GM21786 (cell line): ENCODE results near the gene PELI3.

Source experiments
- ATAC-seq: cut with Tn5 transposase; IDR thresholded peaks from one replicate; pipeline ENCODE4 v1.9.1; 2021; ENCODE audit not compliant: unreplicated experiment

PELI3 gene

DNA sequence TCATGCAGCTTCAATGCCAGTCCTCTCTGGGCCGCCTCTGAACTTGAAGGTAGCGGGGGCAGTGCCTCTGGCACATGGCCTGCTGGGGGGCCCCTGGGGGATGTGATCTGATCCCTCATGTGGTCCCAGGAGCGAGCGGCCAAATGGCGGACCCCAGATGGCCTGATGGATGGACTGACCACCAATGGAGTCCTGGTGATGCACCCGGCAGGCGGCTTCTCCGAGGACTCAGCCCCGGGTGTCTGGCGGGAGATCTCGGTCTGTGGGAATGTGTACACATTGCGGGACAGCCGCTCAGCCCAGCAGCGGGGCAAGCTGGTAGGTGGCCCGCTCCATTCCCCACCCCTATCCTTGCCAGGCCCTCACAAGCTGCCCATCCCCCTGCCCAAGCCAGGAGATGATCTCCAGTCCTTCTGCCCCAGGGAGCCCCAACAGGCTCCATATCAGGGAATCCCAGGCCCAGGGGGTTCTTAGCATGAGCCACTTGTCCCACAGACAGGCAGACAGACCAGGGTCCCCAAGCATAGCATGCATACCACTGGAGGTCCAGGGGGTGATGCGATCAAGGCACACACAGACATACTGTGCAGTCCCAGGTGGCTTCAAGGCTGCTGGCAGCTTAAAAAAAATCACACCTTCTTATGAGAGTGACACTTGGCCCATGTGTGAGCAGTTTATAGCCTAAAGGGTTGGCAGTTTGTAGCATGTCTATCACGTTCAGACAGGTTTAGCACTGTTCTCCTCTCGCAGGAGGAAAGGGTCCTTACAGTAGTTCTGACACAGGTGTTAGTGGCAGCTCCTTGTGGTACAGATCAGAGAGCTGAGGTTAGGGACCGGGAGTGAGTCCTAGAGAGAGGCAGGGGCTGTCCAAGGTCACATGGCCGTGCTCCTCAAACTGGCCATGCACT is 7.2 kb downstream of the PELI3 start:
- no peak for ATAC-seq

DNA sequence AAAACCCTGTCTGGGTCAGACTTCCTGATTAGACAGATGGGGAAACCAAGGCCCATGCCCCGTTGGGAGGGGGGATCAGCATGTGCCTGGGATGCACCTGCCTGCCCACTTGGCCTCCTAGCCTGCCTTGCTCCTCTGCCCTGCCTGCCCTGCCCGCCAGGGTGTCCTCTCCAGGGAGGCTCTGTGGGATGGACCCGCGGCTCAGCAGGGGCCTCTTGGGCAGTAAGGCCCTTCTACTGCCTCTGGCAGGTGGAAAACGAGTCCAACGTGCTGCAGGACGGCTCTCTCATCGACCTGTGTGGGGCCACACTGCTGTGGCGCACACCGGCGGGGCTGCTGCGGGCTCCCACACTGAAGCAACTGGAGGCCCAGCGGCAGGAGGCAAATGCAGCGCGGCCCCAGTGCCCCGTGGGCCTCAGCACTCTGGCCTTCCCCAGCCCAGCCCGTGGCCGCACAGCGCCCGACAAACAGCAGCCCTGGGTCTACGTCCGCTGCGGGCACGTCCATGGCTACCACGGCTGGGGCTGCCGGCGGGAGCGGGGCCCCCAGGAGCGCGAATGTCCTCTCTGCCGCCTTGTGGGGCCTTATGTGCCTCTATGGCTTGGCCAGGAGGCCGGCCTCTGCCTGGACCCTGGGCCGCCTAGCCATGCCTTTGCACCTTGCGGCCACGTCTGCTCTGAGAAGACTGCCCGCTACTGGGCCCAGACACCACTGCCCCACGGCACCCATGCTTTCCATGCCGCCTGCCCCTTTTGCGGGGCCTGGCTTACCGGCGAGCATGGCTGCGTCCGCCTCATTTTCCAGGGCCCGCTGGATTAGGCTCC is 8.9 kb downstream of the PELI3 start:
- ATAC-seq = no peak

DNA sequence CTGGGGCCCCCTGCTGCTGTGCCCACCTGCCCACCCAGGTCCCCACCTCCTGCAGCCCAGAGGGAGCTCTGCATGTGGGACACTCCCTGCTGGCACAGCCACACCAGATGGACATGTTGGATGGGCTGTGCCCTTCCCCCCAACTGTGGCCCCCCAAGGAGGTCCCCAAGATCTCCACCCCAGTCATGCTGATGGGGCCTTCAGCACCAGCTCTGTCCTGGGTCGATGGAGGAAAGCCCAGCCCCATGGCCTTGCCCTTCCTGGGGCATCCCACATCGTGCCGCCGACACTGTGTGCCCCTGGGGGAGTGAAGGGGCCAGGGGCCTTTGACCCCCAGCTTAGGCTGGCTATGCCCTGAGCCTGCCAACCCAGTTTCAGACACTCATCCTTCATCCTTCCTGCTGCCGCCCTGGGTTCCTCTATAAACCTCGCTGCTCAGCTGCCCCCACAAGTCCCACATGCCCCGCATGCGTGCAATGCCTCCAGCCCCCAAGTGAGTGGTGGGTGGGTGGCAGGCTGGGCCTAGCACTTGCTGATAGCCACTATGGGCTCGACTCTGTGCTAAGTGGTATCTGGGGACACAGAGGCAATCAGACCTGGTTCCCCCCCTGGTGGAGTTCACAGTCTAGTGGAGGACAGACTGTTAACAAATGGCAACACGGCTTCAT is 9.6 kb downstream of the PELI3 start:
- ATAC-seq = no peak

DNA sequence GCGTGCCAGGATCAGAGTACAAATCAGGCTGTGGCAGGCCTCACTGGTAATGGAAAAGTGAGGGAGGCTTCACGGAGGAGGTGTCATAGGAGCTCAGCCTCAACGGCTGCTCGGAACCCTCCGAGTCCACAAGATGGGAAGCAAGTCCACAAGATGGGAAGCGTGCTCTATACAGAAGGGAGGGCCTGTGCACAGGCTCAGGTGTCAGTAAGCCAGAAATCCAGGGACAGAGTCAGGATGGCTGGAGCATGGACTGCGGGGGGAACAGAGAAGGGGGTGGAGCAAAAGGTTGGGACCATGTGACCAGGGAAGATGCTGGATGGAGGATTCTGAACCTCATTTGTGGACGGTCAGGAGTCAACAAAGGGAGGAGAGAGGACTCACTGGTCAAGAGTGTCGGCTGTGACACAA is 10.1 kb downstream of the PELI3 start:
- no peak for ATAC-seq

DNA sequence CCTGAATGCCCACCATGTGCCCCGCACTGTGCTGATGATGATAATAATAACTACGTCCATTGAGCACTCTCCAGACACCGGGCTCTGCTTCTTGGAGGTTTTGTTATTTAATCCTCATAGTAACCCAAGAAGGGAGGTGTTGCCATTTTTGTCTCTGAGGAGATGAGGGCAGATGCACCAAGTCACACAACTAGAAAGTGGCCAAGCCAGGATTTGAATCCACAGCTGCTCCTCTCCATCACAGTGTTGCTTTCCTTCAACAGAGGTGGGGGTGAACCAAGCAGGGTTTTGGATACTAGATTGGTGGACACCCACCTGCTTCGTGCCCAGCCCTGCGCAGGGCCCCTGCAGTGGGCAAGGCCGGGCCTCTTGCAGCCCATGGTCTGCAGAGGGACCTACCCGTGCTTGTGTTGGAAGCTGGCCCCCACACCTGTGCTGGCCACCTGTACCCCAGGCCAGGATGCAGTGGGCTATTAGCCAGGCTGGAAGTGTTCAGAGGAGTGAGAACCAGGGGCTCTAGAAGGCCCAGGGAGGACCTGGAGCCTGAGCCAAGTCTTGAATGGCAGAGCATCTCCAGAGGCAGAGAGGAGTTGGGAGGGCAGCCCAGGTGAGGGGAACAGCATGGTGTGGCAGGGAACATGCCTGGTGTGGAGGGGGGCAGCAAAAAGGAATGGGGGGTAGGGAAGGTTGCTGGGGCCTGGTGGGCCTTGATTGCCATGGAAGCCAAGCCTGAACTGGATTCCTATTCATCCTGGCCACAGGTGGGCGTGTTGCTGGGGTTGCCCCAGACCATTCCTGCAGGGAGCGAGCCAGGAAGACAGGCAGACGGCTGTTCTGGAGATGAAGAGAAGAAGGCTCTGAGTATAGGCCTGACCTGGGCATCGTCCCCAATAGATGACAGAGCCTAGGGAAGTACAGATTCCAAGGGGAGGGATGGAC is 10.8 kb downstream of the PELI3 start:
- no peak for ATAC-seq

DNA sequence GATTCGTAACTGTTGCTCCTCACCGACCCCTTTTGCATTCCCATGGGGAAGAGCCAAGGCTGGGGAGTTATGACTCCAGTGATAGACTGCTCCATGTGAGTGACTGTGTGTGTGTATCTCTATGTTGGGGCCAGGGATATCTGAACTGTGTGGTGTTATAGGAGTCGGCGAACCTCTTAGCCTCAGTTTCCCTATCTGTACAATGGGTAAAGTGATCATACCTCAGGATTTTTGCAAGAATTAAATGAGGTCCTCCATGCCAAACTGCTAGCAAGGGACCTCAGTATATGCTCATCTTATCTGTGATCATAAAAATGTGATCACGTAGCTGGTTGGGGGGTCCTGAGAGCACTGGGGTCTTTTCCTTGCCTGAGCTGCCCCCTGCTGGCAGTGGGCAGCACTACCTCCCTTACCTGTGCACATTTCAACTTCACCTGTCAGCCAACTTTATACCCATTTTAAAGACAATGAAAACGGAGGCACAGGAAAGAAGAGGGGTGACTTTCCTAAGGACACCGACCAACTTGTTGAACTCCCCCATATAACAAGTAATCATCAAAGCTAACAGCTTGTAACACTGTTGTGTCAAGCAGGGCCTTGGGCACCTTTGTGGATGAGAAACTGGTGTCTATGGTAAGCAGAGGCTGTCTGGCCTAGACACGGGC is 12.2 kb downstream of the PELI3 start:
- no peak for ATAC-seq

DNA sequence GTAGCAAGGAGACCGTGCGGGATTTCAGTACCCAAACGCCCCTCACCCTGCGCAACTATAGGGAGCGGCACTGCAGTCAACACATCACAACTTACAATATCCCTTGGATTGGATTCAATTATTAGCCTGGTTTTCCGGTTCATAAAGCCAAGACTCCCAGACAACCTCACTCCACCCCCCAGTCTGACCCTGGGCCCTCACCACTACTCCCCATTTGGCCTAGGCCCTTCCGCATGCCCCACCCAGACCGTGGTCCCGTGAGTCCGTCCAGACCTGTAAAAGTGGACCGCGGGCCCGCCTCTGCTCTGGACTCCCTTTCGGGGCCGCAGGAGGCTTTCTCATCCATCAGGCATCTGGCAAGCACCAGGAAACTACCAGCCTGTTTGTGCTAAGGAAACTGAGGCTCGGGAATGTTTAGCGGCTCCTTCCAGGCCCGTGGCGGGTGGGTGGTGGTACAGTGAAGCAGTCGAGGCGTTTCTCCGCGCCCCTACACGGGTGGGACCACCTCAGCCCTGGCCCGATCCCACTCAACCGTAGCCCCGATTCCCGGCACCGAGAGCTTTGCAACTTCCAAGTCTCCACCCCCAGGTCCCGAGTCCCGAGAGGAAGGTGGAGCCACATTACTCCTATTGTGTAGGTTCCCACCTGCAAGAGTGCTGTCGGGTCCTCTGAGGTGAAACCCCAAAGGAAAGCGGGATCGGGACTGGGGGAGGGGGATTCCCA is 12.8 kb downstream of the PELI3 start:
- ATAC-seq = no peak

DNA sequence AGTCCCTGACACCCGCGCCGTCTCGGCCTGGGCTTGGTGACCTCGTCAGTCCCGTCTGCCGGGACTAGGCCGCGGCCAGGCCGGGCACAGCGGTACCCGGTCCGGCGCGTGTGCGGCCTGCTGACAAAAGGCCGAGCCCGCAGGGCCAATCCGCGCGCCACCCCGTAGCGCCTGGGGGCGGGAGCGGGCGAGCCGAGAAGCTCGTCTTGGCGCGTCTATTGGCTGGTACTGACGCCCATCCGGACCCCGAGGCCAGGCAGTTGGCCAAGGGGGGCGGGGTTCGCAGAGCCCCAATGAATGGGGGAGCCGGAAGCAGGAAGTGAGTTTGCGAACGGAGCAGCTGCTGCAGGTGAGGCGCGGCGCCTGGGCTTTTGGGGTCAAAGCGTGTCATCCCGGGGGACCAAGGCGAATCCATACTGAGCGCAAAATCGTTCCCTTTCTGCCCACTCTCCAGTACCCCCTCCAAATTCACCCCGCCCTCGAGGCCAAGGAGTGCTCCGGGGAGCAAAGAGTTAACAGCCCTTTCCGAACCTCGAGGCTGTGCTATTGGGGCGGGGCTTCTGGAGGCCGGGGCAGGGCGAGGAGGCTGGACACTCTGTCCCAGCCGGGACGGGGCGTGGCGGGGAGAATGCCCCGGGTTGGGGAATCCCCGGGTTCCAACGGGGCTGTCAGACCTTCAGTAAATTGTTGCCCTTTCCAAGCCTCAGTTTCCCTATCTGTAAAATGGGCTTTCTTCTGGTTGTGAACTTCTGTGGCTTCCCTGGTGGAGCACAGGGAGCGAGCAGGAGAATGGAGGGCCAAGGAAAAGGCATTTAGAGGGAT is 13.6 kb downstream of the PELI3 start, which contains the start of gene DPP3:
TSS of gene DPP3 (plus strand) at position 318 of the 822 bp plus-strand sequence. CDS start 1,767 bp downstream, outside the sequence.
- ATAC-seq = peak; percentile 83

DNA sequence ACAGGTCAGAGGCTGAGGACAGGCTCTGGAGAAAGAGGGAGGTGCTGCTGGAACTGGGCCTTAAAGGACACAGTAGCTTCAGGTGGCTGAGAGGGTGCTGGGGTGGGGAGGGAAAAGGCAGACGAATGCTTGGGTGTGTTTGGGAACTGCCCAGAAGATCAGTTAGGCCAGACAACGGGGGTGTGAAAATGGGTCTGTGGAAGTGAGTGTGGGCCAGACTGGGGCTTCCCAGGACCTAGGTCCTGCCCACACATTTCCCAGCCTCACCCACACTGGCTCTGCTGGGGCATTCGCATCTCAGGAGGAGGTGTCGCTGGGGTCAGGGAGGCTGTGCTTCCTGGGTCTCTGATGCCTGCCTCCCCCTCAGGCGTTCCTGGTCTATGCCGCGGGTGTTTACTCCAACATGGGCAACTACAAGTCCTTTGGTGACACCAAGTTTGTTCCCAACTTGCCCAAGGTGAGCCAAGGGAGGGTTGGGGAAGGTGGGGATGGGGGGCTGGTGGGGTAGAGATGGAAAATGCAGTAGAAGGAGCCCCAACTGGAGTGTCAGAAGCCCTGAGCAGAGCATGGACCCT is 18.2 kb downstream of the PELI3 start:
- ATAC-seq = no peak

DNA sequence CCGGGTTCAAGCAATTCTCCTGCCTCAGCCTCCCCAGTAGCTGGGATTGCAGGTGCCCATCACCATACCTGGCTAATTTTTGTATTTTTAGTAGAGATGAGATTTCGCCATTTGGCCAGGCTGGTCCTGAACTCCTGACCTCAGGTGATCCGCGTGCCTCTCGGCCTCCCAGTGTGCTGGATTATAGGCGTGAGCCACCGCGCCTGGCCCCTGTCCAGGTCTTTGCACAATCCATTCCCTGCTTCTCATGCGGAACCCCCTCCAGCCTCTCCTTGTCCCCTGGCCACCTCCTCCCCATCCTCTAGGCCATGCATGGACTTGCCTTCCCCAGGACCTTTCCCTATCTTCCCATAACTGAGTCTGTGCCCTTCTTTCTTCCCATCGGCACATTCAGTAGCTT is 22.3 kb downstream of the PELI3 start:
- no peak for ATAC-seq

DNA sequence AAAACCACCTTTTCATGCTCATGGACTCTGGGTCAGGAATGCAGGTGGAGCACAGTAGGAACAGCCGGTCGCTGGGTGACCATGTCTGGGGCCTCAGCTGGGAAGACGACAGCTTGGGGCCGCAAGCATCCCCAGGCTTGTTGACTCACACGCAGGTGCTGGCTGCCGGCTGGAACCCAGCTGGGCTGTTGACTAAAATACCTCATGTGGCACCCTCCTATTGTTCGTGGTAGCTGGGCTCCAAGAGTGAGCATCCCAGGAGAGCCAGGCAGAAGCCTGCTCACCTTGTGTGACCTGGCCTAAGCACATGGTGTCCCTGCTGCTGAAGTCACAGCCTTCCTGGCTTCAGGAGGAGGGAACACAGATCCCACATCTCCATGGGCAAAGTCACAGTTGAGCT is 22.9 kb downstream of the PELI3 start:
- no peak for ATAC-seq

DNA sequence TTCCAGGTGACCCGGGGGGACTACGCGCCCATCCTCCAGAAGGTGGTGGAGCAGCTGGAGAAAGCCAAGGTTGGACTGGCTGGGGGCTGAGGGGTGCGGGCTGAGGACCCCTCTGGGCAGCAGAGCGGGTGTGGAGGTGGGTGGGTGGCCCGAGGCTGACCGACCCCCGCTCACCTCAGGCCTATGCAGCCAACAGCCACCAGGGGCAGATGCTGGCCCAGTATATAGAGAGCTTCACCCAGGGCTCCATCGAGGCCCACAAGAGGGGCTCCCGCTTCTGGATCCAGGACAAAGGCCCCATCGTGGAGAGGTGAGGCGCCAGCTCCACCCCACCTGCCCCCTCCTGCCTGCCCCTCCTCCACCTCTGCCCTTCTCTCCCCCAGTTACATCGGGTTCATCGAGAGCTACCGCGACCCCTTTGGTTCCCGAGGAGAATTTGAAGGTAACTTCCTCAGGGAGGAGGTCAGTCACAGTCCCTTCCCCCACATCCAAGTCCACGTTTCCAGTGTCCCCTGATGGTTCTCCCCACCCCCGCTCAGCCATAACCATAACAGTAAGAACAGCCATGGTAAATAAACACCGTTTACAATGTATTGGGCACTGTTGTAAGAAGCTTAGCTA is 24.7 kb downstream of the PELI3 start:
- ATAC-seq = no peak

DNA sequence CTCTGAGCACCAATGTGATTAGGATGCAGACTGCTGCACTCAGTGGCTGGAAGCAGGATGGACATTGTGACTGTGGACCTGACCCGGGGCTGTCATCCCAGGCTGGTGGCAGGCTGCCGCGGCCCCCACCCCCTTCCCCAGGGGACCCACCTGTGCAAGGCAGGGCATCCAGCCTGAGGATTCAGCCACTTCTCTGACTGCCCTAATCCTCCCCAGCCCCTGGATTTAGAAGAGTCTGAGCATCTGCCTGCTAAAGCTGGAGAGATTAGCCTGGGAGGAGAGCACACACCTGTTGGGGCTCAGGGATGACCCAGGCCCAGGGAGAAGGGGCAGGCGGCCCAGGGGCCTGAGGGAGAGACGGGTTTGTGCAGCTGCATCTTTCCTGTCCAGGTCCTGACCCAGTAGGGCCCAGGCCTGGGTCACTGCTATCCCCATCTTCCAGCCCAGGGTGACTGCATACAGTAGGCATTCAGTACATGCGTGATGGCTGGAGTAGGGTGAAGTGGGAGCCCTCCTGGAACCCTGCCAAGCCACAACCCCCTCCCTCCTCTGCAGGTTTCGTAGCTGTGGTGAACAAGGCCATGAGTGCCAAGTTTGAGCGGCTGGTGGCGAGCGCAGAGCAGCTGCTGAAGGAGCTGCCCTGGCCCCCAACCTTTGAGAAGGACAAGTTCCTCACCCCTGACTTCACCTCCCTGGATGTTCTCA is 25.6 kb downstream of the PELI3 start:
- no peak for ATAC-seq

DNA sequence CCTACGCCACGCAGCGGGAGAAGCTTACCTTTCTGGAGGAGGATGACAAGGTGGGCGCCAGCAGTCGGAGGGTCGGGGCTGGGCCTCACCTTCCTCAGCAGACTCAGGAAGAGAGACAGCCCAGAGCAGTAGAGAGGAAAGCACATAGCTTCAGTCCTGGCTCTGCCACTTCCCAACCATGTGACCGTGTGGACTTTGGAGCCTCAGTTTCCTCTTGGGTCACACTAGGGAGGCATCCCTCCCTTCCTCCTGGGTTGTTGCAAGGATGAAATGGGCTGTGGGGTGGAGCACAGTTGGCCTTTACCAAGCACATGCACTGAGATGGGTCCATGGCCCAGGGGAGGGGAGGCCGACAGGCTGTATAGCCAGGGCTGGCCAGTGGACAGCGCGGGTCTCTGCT is 26.4 kb downstream of the PELI3 start:
- ATAC-seq = no peak

DNA sequence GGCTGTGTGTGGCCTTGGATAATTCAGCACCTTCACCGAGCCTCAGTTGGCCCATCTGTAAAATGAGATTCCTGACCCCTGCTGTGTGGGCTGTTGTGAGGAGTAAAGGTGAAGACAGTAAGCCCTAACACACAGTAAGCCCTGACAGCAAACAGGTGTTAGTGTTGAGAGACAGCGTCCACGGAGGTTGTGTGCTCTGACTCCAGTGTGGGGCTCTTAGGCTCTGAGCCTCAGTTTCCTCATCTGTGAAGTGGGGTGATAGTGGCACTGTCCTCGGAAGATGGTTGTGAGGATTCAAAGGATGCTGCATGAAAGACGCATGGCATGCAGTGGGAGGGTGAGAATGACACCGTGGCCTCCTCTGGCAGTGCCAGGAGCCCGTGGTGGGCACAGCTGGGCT is 27.8 kb downstream of the PELI3 start:
- ATAC-seq = no peak

DNA sequence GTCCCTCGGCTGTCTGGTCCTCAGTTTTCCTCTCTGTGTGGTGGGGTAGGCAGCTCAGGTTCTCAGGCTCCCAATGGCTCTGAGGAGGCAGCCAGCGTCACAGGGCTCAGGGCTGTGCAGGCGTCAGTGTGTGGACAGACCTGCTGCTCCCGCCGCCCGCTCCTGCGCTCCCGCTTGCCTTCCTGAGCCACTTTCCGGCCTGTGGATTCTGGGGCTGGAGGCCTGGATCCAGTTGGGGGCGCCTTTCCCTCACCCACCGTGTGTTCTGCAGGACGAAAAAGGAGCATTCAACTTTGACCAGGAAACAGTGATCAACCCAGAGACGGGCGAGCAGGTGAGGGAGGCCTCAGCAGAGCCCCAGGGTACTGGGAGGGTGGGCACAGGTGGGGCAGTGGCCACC is 28.2 kb downstream of the PELI3 start:
- no peak for ATAC-seq

DNA sequence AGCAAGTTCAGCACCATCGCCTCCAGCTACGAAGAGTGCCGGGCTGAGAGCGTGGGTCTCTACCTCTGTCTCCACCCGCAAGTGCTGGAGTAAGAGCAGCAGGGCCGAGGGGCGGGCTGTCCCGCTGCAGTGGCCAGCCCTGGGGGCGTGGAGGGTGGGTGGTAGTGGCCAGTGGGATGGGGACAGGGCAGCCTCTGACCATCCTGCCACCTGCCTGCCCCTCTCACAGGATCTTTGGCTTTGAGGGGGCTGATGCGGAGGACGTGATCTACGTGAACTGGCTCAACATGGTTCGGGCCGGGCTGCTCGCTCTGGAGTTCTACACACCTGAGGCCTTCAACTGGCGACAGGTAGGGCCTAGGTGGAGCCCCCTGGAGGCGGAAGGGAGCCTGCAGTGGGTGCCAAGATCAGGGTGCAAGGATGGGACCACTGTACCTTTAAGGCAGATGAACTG is 28.7 kb downstream of the PELI3 start:
- no peak for ATAC-seq
